Osteoblast (primary cell): ENCODE results near the gene RBBP7. TPM values are rescaled to one million over a fixed set of nuclear protein-coding genes. Genes with fewer than 3 reads are reported as not detected.
A peak's percentile ranks its signal among the peaks of the same experiment; 100 is the strongest.

ENCODE experiments used
- DNase-seq: peaks from one replicate; pipeline ENCODE4 v3.0.0; 2011; ENCODE audit warnings: low spot score, mixed read lengths; ENCODE audit not compliant: insufficient read length; ENCODE audit errors: missing footprints
- H2AFZ ChIP-seq: 2 replicates; pipeline ENCODE4 v1.6.0; 2011; ENCODE audit warnings: mild to moderate bottlenecking, low read length
- H3K27ac ChIP-seq: 2 replicates; pipeline ENCODE4 v1.5.1; 2011; ENCODE audit warnings: mild to moderate bottlenecking, low read depth, low read length, moderate library complexity
- H3K27me3 ChIP-seq: 2 replicates; pipeline ENCODE4 v1.6.0; 2012; ENCODE audit warnings: mild to moderate bottlenecking, control low read depth, inconsistent platforms, low read length, moderate library complexity; ENCODE audit not compliant: insufficient read depth
- H3K36me3 ChIP-seq: 2 replicates; pipeline ENCODE4 v1.5.1; 2011; ENCODE audit warnings: mild to moderate bottlenecking, low read length, control low read depth, moderate library complexity; ENCODE audit not compliant: insufficient read depth
- H3K4me1 ChIP-seq: 2 replicates; pipeline ENCODE4 v1.5.1; 2011; ENCODE audit warnings: mild to moderate bottlenecking, low read length, control low read depth, moderate library complexity; ENCODE audit not compliant: insufficient read depth
- H3K4me2 ChIP-seq: 2 replicates; pipeline ENCODE4 v1.6.0; 2011; ENCODE audit warnings: mild to moderate bottlenecking, low read length; ENCODE audit not compliant: insufficient read depth
- H3K4me3 ChIP-seq: fragments of 200-600 bp; sonication (generic); 3 replicates; pipeline ENCODE4 v1.5.1; 2012; ENCODE audit warnings: mild to moderate bottlenecking, low read length, inconsistent platforms; ENCODE audit not compliant: insufficient read depth
- H3K79me2 ChIP-seq: 2 replicates; pipeline ENCODE4 v1.6.0; 2012; ENCODE audit warnings: mild to moderate bottlenecking, low read length, control low read depth, inconsistent platforms; ENCODE audit not compliant: insufficient read depth
- H3K9me3 ChIP-seq: 2 replicates; pipeline ENCODE4 v1.5.1; 2011; ENCODE audit warnings: low read depth, low read length, control low read depth
- H4K20me1 ChIP-seq: 2 replicates; pipeline ENCODE4 v1.6.0; 2012; ENCODE audit warnings: mild to moderate bottlenecking, low read length, control low read depth; ENCODE audit not compliant: insufficient read depth
- total RNA-seq: library from RNA; depleted of rRNA; stranded (reverse); fragments of >200 nt; gene quantifications from 2 replicates; pipeline ENCODE4 v1.2.3, GENCODE V29; 2012
- TF ChIP-seq, protein P1 (sequence below): IDR thresholded peaks from 2 replicates; pipeline ENCODE4 v1.5.1; 2011; ENCODE audit warnings: mild to moderate bottlenecking, low read depth, low read length, moderate library complexity; ENCODE audit errors: extremely low read depth

Gene RBBP7
- total RNA-seq, 1 donor = 69.8 TPM

- Histone ChIP-seq H3K4me2 (peak overlapping the region; percentile 87), H4K20me1 (no peaks in the 10 kb centered on the region), H3K79me2 (no peaks in the 10 kb centered on the region), H3K27ac (no peak overlapping the region), H3K4me1 (peaks cover 4% of the 10 kb centered on the region), H3K4me3 (peak overlapping the region; percentile 68), H3K36me3 (no peaks in the 10 kb centered on the region), H3K9me3 (no peaks in the 10 kb centered on the region), H3K27me3 (peaks cover 32% of the 10 kb centered on the region), H2AFZ (peak overlapping the region; percentile 91)
- TF ChIP-seq, protein P1, sequence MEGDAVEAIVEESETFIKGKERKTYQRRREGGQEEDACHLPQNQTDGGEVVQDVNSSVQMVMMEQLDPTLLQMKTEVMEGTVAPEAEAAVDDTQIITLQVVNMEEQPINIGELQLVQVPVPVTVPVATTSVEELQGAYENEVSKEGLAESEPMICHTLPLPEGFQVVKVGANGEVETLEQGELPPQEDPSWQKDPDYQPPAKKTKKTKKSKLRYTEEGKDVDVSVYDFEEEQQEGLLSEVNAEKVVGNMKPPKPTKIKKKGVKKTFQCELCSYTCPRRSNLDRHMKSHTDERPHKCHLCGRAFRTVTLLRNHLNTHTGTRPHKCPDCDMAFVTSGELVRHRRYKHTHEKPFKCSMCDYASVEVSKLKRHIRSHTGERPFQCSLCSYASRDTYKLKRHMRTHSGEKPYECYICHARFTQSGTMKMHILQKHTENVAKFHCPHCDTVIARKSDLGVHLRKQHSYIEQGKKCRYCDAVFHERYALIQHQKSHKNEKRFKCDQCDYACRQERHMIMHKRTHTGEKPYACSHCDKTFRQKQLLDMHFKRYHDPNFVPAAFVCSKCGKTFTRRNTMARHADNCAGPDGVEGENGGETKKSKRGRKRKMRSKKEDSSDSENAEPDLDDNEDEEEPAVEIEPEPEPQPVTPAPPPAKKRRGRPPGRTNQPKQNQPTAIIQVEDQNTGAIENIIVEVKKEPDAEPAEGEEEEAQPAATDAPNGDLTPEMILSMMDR = peak; percentile 86
- peak; percentile 92 for DNase-seq
Observed at GRCh38 chrX:16882702-16883486, 12.7 kb upstream of the RBBP7 start.

DNA sequence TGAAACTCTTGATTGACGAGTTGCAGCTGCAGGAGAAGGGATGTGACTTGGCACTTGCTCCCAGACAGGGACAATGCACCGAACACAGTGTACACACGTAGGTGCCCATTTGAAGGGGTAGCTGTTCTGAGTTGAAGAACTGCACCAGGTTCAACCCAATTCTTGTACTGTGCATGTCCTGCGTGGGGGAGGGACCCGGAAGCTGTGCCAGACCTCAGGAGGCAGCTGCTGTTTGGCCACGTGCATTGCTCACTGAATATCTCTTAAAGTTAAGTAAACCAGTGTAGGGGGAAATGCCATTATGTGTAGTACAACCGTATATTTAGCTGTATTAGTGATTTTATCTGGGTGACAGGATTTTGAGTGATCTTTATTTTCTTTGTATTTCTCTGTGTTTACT is 12.0 kb upstream of the RBBP7 start:
- DNase-seq = peak; percentile 61
- Histone ChIP-seq H3K27me3 (peaks cover 38% of the 10 kb centered on the region), H3K79me2 (no peaks in the 10 kb centered on the region)

DNA sequence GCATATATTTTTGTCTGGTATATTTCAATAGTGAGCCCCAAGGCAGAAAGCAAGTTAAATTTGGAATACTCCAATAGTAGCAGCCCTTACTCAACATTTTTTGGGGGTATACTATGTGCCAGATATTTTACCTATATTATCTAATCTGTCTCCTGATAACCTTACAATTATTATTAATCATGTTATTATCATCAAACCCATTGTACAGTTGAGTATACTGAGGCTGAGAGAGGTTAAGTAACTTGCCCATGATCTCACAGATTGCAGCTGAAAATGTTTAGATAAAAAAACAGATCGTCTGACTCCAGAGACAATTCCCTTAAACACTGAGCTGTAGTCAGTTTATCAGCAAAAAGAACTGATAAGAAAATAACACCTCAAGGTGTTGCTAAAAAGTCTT is 6.5 kb upstream of the RBBP7 start:
- DNase-seq = no peak
- Histone ChIP-seq H3K9me3 (no peaks in the 10 kb centered on the region), H4K20me1 (no peaks in the 10 kb centered on the region), H2AFZ (no peak overlapping the region), H3K27me3 (peaks cover 74% of the 10 kb centered on the region), H3K36me3 (no peaks in the 10 kb centered on the region), H3K4me1 (no peaks in the 10 kb centered on the region), H3K4me3 (no peak overlapping the region), H3K79me2 (no peaks in the 10 kb centered on the region), H3K27ac (no peak overlapping the region), H3K4me2 (no peak overlapping the region)
- TF ChIP-seq, protein P1 = no peak

More for the DNA sequence above, 12.0 kb upstream of the RBBP7 start:
- H3K4me1 ChIP-seq = peaks cover 4% of the 10 kb centered on the region
- no peak overlapping the region for H2AFZ ChIP-seq
- H3K36me3 ChIP-seq = no peaks in the 10 kb centered on the region
- peak overlapping the region; percentile 68 for H3K4me3 ChIP-seq
- H3K27ac ChIP-seq = no peak overlapping the region
- no peaks in the 10 kb centered on the region for H3K9me3 ChIP-seq
- TF ChIP-seq, protein P1 = no peak
- peak overlapping the region; percentile 87 for H3K4me2 ChIP-seq
- H4K20me1 ChIP-seq = no peaks in the 10 kb centered on the region

- H3K4me2 ChIP-seq = no peak overlapping the region
- peaks cover under 1% of the 10 kb centered on the region for H3K79me2 ChIP-seq
- TF ChIP-seq, protein P1 = no peak
- no peak for DNase-seq
- no peak overlapping the region for H3K27ac ChIP-seq
- H3K4me3 ChIP-seq = no peak overlapping the region
- peaks cover 64% of the 10 kb centered on the region for H3K27me3 ChIP-seq
- no peaks in the 10 kb centered on the region for H3K36me3 ChIP-seq
- no peak overlapping the region for H2AFZ ChIP-seq
- no peaks in the 10 kb centered on the region for H4K20me1 ChIP-seq
- H3K4me1 ChIP-seq = peaks cover 9% of the 10 kb centered on the region
- H3K9me3 ChIP-seq = no peaks in the 10 kb centered on the region
Observed at GRCh38 chrX:16874458-16875095, 4.4 kb upstream of the RBBP7 start.
